Measurements from ENCODE around the gene STARD8. TPM values are rescaled to one million over a fixed set of nuclear protein-coding genes. Genes with fewer than 3 reads are reported as not detected.
"Not testable (repeated sequence)": the region's sequence is repeated elsewhere in the genome, so short reads cannot be mapped to it uniquely, and the experiment has no call there.

Gene STARD8, protein sequence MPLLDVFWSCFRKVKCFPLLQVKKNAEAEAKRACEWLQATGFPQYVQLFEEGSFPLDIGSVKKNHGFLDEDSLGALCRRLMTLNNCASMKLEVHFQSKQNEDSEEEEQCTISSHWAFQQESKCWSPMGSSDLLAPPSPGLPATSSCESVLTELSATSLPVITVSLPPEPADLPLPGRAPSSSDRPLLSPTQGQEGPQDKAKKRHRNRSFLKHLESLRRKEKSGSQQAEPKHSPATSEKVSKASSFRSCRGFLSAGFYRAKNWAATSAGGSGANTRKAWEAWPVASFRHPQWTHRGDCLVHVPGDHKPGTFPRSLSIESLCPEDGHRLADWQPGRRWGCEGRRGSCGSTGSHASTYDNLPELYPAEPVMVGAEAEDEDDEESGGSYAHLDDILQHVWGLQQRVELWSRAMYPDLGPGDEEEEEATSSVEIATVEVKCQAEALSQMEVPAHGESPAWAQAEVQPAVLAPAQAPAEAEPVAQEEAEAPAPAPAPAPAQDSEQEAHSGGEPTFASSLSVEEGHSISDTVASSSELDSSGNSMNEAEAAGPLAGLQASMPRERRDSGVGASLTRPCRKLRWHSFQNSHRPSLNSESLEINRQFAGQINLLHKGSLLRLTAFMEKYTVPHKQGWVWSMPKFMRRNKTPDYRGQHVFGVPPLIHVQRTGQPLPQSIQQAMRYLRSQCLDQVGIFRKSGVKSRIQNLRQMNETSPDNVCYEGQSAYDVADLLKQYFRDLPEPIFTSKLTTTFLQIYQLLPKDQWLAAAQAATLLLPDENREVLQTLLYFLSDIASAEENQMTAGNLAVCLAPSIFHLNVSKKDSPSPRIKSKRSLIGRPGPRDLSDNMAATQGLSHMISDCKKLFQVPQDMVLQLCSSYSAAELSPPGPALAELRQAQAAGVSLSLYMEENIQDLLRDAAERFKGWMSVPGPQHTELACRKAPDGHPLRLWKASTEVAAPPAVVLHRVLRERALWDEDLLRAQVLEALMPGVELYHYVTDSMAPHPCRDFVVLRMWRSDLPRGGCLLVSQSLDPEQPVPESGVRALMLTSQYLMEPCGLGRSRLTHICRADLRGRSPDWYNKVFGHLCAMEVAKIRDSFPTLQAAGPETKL
- total RNA-seq: 10 to 100 TPM; 13.2 to 15.2 TPM
- long read RNA-seq, full-length matches to known transcripts: 3 of 12 reads
- long read RNA-seq, partial matches to known transcripts: 4 of 12 reads
- long read RNA-seq, other reads (novel, unspliced or antisense): 5 of 12 reads

GRCh38 chrX:68647156-68647957 lies at the start of gene STARD8:
STARD8 (plus strand) TSS chrX:68647666; CDS start chrX:68647883, 217 bp downstream.
- intact Hi-C loops (cut with DNase I): no loop called here
- DNase-seq (peak; percentile 45), ATAC-seq (peak; percentile 71 to 90)

DNA sequence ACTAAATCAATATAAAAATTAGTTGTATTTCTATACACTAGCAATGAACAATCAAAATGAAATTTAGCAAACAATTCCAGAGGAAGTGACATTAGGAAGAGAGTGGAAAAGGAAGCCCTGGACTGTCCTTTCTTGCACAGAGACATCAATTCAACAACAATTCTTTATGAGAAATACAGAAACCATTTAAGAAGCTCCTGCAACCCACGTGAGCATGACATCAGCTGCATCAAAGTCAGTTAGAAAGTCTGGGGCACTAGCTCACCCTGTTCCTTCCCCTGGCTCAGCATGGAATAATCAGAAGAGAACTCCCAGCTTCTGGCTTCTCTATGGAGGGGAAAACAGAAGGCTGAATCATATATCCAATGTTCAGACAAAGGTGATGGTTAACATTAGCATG lies 48.6 kb upstream of the STARD8 start:
- DNase-seq (no peak), ATAC-seq (no peak)
- intact Hi-C loops (cut with DNase I): no loop called here

GRCh38 chrX:68599256-68600152 lies 48.0 kb upstream of the STARD8 start:
- DNase-seq: no peak
- ATAC-seq: no peak
- intact Hi-C loops (cut with DNase I): no loop called here

DNA sequence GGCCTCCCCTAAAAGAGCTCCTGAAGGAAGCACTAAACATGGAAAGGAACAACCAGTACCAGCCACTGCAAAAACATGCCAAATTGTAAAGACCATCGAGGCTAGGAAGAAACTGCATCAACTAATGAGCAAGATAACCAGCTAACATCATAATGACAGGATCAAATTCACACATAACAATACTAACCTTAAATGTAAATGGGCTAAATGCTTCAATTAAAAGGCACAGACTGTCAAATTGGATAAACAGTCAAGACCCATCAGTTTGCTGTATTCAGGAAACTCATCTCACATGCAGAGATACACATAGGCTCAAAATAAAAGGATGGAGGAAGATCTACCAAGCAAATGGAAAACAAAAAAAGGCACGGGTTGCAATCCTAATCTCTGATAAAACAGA lies 43.2 kb upstream of the STARD8 start:
- intact Hi-C loops (cut with DNase I); DNase-seq; ATAC-seq: not testable (repeated sequence)

- ATAC-seq; intact Hi-C loops (cut with DNase I); DNase-seq: not testable (repeated sequence)
Observed at GRCh38 chrX:68614733-68615132, 32.7 kb upstream of the STARD8 start.

DNA sequence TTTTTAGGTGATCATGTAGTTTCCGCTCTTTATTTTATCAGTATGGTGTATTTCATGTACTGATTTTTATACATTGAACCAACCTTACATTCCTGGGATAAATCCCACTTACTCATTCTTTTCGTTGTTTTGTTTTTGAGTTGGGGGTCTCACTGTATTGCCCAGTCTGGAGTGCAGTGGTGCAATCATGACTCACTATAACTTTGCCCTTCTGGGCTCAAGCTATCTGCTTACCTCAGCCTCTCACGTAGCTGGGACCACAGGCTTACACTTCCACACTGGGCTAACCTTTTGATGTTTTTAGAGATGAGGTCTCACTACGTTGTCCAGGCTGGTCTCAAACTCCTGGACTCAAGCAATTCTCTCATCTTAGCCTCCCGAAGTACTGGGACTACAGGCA lies 19.5 kb upstream of the STARD8 start:
- DNase-seq: no peak
- ATAC-seq: no peak
- intact Hi-C loops (cut with DNase I): no loop called here

- ATAC-seq; intact Hi-C loops (cut with DNase I); DNase-seq: not testable (repeated sequence)
Observed at GRCh38 chrX:68629936-68630335, 17.5 kb upstream of the STARD8 start.

DNA sequence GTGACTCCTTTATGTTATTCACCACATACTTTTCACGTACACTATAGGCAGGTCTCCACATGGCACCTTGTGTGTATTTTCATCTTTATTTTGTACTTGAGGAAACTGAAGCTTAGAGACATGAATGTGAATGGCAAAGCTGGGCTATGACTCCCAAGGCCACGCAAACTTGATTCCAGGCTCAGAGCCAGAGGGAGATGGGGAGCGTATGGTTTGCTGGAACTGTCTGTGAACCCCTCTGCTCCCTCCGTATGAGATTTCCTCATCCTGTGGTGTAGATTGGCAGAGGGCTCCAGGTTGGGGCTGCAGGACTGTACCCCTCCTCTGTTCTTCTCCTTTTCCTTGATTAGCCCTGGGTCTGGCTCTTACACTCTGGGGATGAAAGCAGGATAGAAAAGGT lies 16.1 kb upstream of the STARD8 start:
- no peak for ATAC-seq
- intact Hi-C loops (cut with DNase I): no loop called here
- no peak for DNase-seq

DNA sequence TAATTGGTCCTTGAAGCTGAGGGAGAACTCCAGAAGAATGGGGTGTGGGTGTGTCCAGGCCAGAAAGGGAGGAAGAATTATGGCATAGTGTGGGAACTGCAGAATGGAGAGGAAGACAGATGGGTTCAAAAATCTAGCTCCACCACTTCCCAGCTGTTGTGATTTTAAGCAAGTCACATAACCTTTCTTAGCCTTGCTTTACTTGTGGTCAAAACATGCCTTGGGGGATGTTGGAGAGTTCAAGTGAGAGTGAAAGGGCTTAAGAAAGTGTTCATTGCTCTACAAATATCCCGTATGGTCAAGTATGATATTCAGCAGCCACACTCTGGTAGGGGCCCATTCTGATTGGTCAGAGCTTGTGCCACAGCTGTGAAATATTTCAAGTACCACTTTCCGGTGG lies 15.0 kb upstream of the STARD8 start:
- ATAC-seq (no peak), DNase-seq (no peak)

DNA sequence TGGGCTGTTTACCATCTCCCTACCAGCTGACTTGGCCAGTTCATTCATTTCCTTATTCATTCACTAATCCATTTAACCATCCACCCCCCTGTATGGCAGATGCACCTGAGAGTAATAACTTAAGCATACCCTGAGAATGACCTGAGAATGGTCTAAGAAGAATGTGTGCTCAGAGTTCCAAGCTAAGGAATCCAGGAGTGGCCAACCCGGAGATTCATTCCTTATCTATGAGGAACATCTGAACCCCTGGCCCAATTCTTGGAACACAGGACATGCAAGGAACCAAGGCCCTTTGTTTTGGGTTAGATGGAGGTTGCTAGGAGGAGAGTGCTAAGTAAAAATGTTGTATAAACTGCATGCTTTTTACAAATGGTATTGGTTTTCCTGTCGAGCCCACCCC lies 13.5 kb upstream of the STARD8 start:
- intact Hi-C loops (cut with DNase I): no loop called here
- no peak for ATAC-seq

More for the DNA sequence above, 15.0 kb upstream of the STARD8 start:
- intact Hi-C loops (cut with DNase I): no loop called here

DNA sequence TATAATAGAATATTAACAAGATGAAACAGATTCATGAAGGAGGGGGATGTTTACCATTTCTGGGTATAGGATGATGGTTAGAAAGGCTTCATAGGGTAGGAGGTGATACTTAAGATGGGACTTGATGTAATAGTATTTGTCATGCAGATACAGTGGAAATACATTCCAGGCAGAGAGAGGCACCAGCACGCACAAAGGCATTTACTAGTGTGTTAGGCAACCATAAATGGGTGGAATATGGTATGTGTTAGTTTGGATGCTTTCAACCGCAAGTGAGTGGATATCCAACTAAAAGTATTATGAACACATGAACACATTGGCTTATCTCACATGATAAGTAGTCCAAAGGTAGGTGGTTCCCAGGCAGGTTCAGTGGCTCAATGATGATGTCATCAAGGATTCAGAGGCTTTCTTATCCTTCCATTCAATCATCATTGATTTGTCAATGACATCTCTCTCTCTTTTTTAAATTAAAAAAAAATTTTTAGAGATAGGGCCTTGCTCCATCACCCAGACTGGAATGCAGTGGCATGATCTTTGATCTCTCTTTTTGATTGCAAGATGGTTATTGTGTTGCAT lies 12.7 kb upstream of the STARD8 start:
- ATAC-seq: no peak
- no peak for DNase-seq
- intact Hi-C loops (cut with DNase I): no loop called here

More for the DNA sequence above, 13.5 kb upstream of the STARD8 start:
- DNase-seq: no peak

DNA sequence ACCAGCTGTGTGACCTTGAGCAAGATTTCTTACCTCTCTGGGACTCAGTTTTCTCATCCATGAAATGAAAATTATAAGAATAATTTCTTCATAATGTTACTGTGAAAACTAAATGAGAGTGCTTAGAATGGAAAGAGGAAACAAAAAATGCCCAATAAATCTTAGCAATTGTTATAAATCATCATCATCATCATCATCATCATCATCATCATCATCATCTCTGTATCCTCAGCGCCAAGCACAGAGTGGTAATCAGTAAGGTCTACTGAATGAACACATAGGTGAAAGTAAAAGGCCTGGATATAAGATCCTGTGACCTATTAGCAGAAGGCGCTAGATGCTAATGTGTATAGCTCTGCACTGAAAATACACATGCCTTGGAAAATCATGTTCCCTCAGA lies 6.8 kb upstream of the STARD8 start:
- intact Hi-C loops (cut with DNase I): no loop called here
- ATAC-seq (no peak), DNase-seq (no peak)

DNA sequence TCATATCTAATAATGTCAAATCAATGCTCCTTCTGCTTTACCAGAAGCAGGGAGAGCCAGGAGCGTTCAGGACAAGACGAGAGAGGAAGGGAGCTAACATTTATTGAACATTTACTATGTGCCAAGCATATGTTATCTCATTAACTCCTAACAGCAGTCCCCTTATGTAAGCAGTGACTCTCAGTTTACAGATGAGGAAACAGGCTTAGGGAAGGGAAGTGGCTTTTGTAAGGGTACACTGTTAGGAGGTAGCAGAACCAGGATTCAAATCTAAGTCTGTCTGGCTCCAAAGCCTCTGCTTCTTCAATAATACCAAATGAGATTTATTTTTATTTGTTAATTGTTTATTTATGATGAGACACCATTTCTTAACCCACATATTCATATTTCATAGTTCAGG lies 2.6 kb upstream of the STARD8 start:
- no peak for ATAC-seq
- intact Hi-C loops (cut with DNase I): no loop called here
- DNase-seq: no peak

GRCh38 chrX:68646421-68646820 lies 1.0 kb upstream of the STARD8 start:
- no peak for DNase-seq
- ATAC-seq: peak in 1 of 2 donors; percentile 25
- intact Hi-C loops (cut with DNase I): no loop called here

DNA sequence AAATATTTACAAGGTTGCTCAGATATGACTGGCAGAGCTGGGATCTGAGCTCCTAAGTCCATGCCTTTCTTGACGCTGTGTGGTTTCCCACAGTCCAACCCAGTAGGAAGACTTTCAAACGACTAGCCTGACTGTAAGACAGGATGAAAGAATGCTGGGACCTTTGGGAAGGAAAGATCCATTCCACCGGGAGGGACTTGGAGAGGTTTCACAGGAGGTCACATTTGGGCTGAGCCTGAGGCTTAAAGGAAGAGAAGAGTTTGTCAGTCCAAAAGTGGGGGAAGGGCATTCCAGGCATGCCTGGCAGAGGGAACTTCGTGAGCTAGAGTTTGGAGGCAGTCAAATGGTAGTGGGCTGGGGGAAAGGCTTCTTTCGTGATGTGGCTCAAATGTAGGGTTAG lies 1.5 kb downstream of the STARD8 start:
- intact Hi-C loops (cut with DNase I): no loop called here
- no peak for DNase-seq
- ATAC-seq: peak in 1 of 2 donors; percentile 20

DNA sequence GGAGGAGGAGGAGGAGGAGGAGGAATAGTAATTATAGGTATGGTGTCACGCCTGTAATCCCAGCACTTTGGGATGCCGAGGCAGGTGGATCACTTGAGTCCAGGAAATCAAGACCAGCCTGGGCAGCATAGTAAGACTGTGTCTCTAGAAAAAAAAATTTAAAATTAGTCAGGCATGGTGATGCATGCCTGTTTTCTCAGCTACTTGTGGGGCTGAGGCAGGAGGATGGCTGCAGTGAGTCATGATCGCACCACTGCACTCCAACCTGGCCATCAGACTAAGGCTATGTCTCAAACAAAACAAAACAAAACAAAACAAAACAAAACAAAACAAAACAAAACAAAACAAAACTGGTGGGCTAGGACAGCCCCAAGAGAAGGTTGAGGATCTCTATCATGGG lies 3.0 kb downstream of the STARD8 start:
- ATAC-seq (no peak), DNase-seq (no peak)
- intact Hi-C loops (cut with DNase I): no loop called here

DNA sequence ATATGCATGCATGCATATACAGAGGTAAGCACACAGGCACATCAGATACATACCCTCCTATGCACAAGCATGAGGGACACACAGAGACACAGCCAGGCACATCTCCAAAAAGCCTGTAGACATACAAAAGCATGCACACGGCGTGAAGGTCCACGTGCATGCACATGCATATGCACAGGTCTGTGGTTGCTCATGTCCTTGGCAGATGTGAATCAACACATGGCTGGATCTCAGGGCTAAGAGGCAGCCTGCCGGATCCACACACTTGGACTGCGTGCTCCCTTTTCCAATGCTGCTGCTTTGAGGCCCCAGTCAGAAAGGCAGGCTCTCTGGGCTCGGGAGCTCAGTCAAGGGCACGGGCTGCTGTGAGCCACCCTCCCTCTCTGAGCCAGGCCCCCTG lies 3.6 kb downstream of the STARD8 start:
- no peak for DNase-seq
- intact Hi-C loops (cut with DNase I): no loop called here
- no peak for ATAC-seq
